Vagina (tissue), 2 donors: ENCODE measurements around the gene EML3. TPM values are rescaled to one million over a fixed set of nuclear protein-coding genes. Genes with fewer than 3 reads are reported as not detected.

Experiments
- DNase-seq, 2 donors: peaks; one replicate each; pipeline ENCODE4 v3.0.0-alpha.2; 2017; ENCODE audit errors: extremely low spot score in 2 of 2
- H3K27ac ChIP-seq: fragments of 200-600 bp; sonication (generic); one replicate; pipeline ENCODE4 v1.5.1; 2019
- H3K27me3 ChIP-seq: fragments of 200-600 bp; sonication (generic); one replicate; pipeline ENCODE4 v1.5.1; 2019
- H3K36me3 ChIP-seq, 2 donors: fragments of 200-600 bp; sonication (generic); one replicate each; pipeline ENCODE4 v1.5.1; 2017 to 2019
- H3K4me1 ChIP-seq: fragments of 200-600 bp; sonication (generic); one replicate; pipeline ENCODE4 v1.5.1; 2019
- H3K4me3 ChIP-seq, 2 donors: fragments of 200-600 bp; sonication (generic); 1 replicate in 1 of 2; 2 replicates in 1 of 2; pipeline ENCODE4 v1.5.1; 2016 to 2019
- H3K9me3 ChIP-seq: fragments of 200-600 bp; sonication (generic); one replicate; pipeline ENCODE4 v1.5.1; 2019
- POLR2A ChIP-seq, 2 donors: fragments of 450-650 bp; IDR thresholded peaks; one replicate each; pipeline ENCODE4 v1.6.1; 2017; ENCODE audit warnings: antibody characterized with exemption in 2 of 2, mild to moderate bottlenecking in 2 of 2, moderate library complexity in 2 of 2
- POLR2AphosphoS5 ChIP-seq, 2 donors: sonication (generic); formaldehyde crosslinking; IDR thresholded peaks; one replicate each; pipeline ENCODE4 v1.9.0; 2017; ENCODE audit warnings: antibody characterized with exemption in 2 of 2, mild to moderate bottlenecking in 2 of 2, low read depth in 1 of 2; ENCODE audit not compliant: insufficient read depth in 1 of 2
- intact Hi-C: fragments of 100-400 bp; cut with DNase I; formaldehyde crosslinking; loops from one replicate; pipeline ENCODE4 v1.15.1; 2023
- total RNA-seq: library from RNA; depleted of rRNA; stranded (reverse); fragments of >200 nt; gene quantifications from one replicate; pipeline ENCODE4 v1.2.3, GENCODE V29; 2016
- TF ChIP-seq, protein P1 (sequence below), 3 experiments: fragments of 450-650 bp in 2 of 3; fragments of 200-600 bp in 1 of 3; sonication (generic) in 1 of 3; IDR thresholded peaks; one replicate each; pipeline ENCODE4 v1.5.1; 2017 to 2019; ENCODE audit warnings: antibody characterized with exemption in 3 of 3, mild to moderate bottlenecking in 2 of 3, moderate library complexity in 2 of 3

The EML3 gene
- total RNA-seq, 1 donor from 2014 or later: 69.0 TPM

DNA sequence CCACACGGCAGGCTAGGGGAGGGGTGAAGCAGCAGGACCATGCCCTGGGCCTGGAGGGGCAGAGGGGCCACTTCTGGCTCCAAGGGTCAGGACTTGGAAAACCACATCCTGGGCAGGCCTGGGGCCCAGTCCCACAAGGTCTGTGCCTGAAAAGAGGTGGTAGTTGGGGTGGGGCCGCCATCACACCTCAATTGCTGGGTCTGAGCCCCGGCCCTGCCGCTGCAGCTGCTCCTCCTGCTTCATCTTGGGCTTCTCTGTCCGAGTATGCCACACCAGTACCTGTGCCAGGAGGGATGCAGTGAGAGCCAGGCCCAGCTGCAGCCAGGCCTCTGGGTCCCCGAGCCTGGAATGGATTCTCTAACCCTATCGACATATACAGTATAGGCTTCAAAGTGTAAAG is 2.9 kb upstream of the EML3 start:
- Histone ChIP-seq H3K4me3 (no peak overlapping the region), H3K27me3 (no peaks in the 10 kb centered on the region), H3K27ac (no peak overlapping the region), H3K9me3 (no peaks in the 10 kb centered on the region), H3K4me1 (peaks cover 40% of the 10 kb centered on the region), H3K36me3 (peaks cover 0 to 20% of the 10 kb centered on the region in 2 donors)
- intact Hi-C loops: loop anchor here (10.0 kb wide), 1 partner anchor 1711 kb away; the partner anchor contains the start of gene PRPF19
- no peak for TF ChIP-seq POLR2A (IDR thresholded peaks at IDR 0.05)
- TF ChIP-seq, protein P1, sequence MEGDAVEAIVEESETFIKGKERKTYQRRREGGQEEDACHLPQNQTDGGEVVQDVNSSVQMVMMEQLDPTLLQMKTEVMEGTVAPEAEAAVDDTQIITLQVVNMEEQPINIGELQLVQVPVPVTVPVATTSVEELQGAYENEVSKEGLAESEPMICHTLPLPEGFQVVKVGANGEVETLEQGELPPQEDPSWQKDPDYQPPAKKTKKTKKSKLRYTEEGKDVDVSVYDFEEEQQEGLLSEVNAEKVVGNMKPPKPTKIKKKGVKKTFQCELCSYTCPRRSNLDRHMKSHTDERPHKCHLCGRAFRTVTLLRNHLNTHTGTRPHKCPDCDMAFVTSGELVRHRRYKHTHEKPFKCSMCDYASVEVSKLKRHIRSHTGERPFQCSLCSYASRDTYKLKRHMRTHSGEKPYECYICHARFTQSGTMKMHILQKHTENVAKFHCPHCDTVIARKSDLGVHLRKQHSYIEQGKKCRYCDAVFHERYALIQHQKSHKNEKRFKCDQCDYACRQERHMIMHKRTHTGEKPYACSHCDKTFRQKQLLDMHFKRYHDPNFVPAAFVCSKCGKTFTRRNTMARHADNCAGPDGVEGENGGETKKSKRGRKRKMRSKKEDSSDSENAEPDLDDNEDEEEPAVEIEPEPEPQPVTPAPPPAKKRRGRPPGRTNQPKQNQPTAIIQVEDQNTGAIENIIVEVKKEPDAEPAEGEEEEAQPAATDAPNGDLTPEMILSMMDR (IDR thresholded peaks at IDR 0.05): no peak
- TF ChIP-seq POLR2AphosphoS5 (IDR thresholded peaks at IDR 0.05; ENCODE audit: insufficient read depth in 1 of 2, low read depth in 1 of 2): no peak
- no peak for DNase-seq

DNA sequence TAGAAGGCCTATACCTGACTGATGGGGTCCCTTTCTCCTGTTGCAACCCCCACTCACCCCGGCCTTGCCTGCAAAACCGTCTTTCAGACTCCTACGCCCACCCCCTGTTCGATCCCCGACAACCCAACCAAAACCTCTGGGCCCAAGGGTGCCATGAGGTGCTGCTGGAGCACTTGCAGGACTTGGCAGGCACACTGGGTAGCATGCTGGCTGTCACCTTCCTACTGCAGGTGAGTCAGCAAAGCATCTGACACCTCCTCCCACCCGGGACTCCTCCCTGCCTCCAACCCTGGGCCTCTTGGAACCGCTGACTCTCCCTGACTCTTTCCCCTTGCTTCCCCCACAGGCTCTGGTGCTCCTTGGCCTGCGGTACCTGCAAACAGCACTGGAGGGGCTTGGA is 1.7 kb upstream of the EML3 start:
- DNase-seq: no peak
- Histone ChIP-seq H3K4me1 (peaks cover 42% of the 10 kb centered on the region), H3K4me3 (no peak overlapping the region), H3K27ac (peak overlapping the region; percentile 92), H3K36me3 (peaks cover 0 to 31% of the 10 kb centered on the region in 2 donors), H3K27me3 (no peaks in the 10 kb centered on the region), H3K9me3 (no peaks in the 10 kb centered on the region)
- intact Hi-C loops: loop anchor here (10.0 kb wide), 1 partner anchor 1709 kb away; the partner anchor contains the start of gene PRPF19
- TF ChIP-seq, protein P1 (IDR thresholded peaks at IDR 0.05): no peak
- TF ChIP-seq POLR2A (IDR thresholded peaks at IDR 0.05): no peak
- TF ChIP-seq POLR2AphosphoS5 (IDR thresholded peaks at IDR 0.05; ENCODE audit: insufficient read depth in 1 of 2, low read depth in 1 of 2): no peak

DNA sequence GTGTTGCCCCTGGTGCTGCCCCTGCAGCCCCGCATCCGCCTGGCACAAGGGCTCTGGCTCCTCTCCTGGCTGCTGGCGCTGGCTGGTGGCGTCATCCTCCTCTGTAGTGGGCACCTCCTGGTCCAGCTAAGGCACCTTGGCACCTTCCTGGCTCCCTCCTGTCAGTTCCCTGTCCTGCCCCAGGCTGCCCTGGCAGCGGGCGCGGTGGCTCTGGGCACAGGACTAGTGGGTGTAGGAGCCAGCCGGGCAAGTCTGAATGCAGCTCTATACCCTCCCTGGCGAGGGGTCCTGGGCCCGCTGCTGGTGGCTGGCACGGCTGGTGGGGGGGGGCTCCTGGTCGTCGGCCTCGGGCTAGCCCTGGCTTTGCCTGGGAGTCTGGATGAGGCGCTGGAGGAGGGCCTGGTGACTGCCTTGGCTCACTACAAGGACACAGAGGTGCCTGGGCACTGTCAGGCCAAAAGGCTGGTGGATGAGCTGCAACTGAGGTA is 760 bp upstream of the EML3 start:
- no peak for TF ChIP-seq POLR2AphosphoS5 (IDR thresholded peaks at IDR 0.05; ENCODE audit: insufficient read depth in 1 of 2, low read depth in 1 of 2)
- TF ChIP-seq, protein P1 (IDR thresholded peaks at IDR 0.05): no peak
- no peak for TF ChIP-seq POLR2A (IDR thresholded peaks at IDR 0.05)
- Histone ChIP-seq H3K4me1 (peaks cover 42% of the 10 kb centered on the region), H3K27me3 (no peaks in the 10 kb centered on the region), H3K9me3 (no peaks in the 10 kb centered on the region), H3K4me3 (peak overlapping the region; percentile 83 to 96), H3K27ac (peak overlapping the region; percentile 92), H3K36me3 (peaks cover 0 to 33% of the 10 kb centered on the region in 2 donors)
- intact Hi-C loops: loop anchor here (10.0 kb wide), 1 partner anchor 1709 kb away; the partner anchor contains the start of gene PRPF19
- no peak for DNase-seq

DNA sequence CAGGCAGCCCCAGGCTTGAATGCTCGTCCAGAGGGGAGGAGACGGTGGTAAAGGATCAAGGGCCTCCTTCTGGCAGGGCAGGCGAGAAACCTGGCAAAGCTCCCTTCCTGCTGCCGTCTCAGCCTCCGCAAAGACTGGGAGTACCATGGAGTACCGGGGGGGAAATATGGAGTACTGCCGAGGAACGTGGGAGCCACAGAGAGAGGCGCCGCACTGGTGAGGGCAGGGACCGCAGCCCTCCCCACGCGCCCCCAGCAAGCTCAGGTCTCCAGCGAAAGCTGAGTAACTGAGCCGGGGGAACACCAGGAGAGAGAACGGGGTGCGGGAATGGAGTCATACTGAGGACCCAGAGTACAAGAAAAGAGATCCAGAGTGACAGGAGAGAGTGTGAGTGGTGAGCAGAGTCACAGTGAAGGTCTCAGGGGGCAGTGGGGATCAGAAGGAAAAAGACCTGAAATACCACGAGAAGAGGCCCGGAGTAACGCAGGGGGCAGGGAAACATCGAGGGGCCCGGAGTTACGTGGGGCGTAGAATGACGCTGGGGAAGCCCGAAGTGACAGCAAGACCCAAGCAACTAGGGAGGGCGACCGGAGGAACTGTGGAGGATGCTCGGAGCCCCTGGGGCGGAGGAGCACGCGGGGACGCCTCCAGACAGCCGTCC is 740 bp downstream of the EML3 start:
- no peak for DNase-seq
- H3K36me3 ChIP-seq: peaks cover 0 to 27% of the 10 kb centered on the region in 2 donors
- peak overlapping the region; percentile 92 for H3K27ac ChIP-seq
- H3K4me1 ChIP-seq: peaks cover 42% of the 10 kb centered on the region
- intact Hi-C loops: loop anchor here (10.0 kb wide), 1 partner anchor 1707 kb away; the partner anchor contains the start of gene PRPF19
- TF ChIP-seq POLR2A (IDR thresholded peaks at IDR 0.05): peak in 1 of 2 donors; percentile 22
- TF ChIP-seq POLR2AphosphoS5 (IDR thresholded peaks at IDR 0.05; ENCODE audit: insufficient read depth in 1 of 2, low read depth in 1 of 2): peak in 1 of 2 donors; percentile 48
- TF ChIP-seq, protein P1 (IDR thresholded peaks at IDR 0.05): no peak
- H3K9me3 ChIP-seq: no peaks in the 10 kb centered on the region
- H3K27me3 ChIP-seq: no peaks in the 10 kb centered on the region
- H3K4me3 ChIP-seq: peak overlapping the region; percentile 83 to 96
